Bone marrow (tissue), 2 donors: Measurements from ENCODE around the gene TDRD1.

Source experiments
- DNase-seq, 2 donors: peaks; one replicate each; lab custom pipeline; 2025; lab: John Stamatoyannopoulos, UW

The TDRD1 gene

DNA sequence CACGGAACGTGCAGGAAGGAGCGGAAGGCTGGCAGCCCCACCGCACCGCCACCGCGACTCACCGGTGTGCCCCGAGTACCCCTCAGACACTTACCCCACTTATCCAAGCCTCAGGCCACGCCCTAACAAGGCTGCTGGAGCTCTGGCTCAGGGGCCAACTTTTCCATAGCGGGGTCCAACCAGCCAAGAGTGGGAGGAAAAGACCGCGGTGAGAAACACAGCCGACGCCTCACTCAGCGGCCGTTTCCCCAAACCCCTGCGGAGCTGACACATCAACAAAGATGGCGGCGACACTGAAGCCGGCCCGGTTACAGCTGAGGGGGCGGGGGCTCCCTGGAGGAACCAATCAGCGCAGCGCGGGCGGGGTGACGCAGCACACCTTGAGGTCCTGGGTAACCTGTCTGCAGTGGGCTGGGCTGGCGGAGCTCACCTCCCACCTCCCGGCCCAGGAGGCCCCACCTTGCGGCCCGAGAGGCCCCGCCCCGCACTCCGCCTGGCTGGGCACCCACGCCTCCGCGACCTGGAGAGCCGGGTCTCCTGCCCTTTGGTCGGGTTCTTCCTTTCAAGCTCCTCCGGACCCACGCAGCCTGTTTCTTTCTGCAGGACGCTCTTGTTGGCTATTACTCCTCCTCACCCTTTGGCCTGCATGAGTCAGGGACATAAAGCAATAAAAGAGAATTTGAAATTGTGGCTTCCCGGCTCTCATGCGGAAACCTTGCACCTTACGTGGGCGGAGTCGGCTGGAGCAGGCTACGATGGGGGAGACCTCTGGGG is 5.0 kb upstream of the TDRD1 start, which contains the start of gene CCDC186:
CCDC186 (minus strand) TSS at position 283 of the 774 bp plus-strand sequence. CDS start 10,935 bp downstream, outside the sequence.
- peak; percentile 53 to 74 for DNase-seq

- peak in 1 of 2 donors; percentile 74 for DNase-seq
These were observed 4.4 kb upstream of the TDRD1 start for GRCh38 chr10:114174695-114175188.

DNA sequence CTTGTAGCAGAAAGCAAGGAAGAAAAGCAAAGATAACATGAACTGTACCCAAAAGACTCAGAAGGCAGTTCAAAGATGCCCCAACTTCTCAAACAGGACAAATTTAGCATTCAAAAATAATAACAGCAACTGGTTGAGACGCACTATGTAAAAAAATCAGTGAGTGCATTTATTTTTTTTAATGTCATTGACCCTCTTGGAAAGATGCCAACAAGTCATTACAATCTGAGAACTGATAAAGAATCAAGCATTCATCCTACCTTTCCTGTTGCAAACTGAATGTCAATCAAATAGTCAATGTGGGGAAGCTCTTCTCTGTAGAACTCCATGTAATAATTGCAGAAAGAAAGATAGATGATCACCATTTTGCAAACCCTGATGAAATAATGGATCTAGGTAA is 3.5 kb upstream of the TDRD1 start:
- no peak for DNase-seq

DNA sequence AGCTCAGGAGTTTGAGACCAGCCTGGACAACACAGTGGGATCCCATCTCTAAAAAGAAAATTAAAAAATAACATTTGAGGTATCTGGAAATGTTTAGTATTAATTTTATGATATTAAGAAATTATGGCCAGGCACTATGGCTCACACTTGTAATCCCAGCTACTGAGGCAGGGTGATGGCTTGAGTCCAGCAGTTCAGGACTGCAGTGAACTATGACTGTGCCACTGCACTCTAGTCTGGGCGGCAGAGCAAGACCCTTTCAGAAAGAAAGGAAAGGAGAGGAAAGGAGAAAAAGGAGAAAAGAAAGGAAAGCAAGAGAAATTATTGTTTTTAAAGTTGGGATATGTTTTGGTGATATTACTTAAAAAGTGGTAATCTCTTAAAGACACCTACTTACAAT is 2.6 kb upstream of the TDRD1 start:
- DNase-seq, result no peak

DNA sequence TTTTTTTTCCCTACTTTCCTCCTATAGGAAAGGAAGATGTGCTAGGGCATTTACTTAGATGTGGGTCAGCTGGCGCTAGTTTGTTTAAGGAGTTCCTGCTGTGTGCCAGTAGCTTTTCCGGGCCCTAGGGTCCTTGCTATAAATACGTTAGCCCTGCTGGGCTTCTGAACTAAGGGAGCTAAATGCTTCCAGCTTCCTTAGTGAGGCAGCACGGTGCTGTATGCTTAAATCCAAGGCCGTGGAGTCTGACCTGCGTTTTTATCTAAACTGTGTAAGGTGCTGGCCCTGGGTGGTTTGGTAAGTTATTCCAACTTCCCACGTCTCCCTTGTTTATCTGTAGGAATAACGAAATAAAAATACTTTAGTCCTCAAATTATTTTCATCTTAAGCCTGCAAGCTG is 594 bp downstream of the TDRD1 start:
- DNase-seq, result no peak

DNA sequence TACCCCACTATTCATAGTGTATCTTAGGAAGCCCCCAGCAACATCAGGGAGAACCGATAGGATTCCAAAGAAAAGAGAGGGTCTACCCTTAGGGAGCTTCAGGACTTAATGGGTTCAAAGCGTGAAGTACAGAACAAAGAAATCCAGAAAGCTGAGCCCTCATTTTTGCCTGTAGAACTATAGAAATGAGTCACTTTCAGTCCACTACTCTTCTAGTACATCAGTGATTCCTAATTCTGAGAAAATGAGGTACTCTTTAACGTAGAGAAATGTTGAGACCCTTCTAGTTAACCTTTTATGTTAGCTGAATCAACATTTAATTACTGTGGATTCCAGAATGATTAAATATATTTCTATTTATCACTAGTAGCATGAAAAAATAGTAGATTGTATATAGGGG is 1.8 kb downstream of the TDRD1 start:
- DNase-seq, result no peak

DNA sequence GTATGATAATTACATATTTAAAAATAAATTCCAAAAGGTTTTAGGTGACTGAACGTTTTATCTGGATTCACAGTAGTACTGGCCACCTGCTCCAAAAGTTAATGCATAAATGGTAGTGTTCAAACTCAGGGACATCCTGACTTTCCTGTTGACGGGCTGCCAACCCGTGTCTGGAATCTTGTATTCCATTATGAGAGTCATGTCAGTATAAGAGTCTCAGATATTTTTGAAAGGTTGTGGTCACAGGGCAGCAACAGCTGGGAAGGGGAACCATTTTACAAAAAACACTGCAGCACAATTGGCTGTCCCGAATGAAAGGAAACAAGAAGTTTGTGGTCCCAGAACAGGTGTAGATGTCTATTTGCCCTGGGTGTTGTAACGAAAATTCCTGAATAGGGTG is 2.8 kb downstream of the TDRD1 start:
- DNase-seq, result no peak

- DNase-seq, result no peak
These were observed 4.4 kb downstream of the TDRD1 start for GRCh38 chr10:114183563-114183962.

DNA sequence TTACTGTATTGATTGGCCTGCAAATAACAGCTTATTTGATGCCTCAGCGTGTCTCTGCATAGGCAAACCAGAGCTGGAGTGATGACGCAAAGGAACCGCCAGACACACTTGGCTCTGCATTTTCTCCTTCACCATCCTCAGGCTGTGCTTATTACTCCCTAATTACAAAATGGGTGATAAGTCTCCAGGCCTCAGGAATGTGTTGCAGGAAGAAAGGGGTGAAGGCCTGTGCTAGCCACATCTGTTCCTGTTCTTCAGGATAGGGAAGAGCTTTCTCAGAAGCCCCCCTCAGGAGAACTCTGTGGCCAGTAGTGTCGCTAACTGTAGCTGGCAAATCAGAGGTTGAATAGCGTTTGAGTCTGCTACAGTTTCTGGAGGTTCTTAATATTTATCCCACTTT is 5.1 kb downstream of the TDRD1 start:
- DNase-seq, result no peak

DNA sequence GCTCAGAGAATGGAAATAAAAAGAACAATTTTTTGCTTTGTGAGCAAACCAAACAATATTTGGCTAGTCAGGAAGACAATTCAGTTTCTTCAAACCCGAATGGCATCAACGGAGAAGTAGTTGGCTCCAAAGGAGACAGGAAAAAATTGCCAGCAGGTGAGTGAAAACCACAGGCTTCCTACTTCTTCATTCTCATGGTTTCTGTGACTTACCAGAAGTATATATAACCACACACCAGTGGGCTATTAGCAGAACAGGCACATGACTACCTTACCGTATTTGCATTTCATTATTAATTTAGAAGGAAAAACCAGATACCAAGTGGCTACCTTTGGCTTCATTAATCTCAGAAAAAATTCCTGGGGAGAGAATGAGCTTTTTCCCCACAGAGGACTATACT is 8.8 kb downstream of the TDRD1 start:
- no peak for DNase-seq

DNA sequence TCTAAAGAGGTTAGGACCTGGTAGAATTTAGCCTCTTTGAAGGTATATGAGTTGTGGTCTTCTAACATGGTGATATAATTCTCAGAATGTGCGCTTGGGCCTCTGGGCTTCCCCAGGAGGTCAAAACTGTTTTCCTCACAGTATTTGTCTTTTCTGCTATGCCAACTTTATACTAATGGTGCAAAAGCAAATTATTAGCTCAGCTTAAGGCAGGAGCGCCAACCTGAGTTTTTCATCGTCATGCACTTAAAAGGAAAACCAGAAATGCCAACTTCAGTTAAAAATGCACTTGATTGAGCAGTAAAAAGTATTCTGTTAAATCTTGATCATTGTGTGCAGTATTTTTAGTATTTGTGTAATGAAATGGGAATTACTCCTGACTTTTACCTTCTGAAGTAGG is 9.7 kb downstream of the TDRD1 start:
- no peak for DNase-seq

DNA sequence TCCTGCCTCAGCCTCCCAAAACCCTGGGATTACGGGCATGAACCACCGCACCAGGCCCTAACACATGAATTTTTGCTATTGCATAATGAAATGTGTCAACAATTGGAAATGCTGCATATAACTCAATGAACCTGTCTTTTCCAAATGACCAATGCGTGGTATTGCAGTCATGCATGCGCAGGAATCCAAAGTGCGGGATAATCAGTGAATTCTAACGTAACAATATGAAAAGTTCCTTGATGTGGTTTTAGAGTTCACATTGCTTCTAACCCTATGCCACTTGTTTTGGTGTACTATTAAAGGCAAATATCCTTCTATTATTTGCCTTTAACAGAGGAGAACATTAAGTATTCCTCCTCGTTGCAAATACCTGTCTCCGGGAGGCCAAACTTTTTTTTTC is 10.5 kb downstream of the TDRD1 start:
- no peak for DNase-seq

DNA sequence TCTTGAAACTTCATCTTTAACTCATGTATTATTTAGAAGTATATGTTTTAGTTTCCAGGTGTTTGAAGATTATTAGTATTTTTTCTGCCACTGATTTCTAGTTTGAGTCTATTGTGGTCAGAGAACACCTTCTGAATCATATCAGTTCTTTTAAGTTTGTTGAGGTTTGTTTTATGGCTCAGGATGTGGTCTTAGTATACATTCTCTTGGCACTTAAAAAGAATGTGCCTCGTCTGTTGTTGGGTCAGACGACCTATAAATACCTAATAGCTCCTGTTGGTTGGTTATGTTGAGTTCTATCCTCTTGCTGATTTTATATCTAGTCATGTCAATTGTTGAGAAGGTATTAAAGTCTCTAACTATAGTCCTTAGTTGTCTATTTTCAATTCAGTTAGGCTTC is 15.9 kb downstream of the TDRD1 start:
- DNase-seq, result no peak

DNA sequence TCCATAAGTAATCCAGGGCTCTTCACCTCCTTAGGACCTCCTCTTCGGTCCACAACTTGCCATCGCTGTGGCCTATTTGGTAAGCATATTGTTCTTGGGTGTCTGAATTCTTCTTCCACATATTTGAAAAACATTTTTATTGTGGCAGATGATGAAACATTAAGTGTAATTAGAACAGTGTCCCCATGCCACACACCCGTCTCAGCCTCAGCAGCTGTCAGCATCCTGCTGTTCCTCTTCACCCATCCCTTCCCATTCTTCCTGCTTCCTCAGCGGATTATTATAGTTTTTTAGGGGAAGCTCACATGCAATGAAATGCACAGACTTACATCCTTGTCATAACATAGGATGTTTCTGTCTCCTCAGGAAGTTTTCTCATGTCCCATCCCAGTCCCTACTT is 20.1 kb downstream of the TDRD1 start:
- no peak for DNase-seq

- DNase-seq, result no peak
These were observed 23.7 kb downstream of the TDRD1 start for GRCh38 chr10:114202812-114203211.

- DNase-seq, result no peak
These were observed 27.7 kb downstream of the TDRD1 start for GRCh38 chr10:114206902-114207301.

DNA sequence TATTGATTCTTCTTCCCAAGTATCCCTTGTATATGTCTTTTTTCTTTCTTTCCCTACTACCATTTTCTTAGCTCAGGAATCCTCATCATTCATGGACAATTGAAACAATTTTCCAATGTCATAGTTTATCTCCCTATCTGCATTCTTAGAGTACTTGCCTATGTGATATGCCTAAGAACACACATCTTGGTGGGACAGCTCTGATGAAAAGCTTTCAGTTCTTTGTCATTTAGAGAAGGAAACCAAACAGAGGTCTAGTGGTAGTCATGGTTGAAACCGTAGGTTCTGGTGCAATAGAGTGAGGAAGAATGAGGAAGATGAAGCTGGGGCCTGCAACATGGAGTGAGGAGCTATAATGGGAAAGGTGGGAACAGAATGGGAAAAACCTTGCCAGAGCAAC is 28.2 kb downstream of the TDRD1 start:
- no peak for DNase-seq

GRCh38 chr10:114208351-114208750 is 29.2 kb downstream of the TDRD1 start:
- no peak for DNase-seq

- no peak for DNase-seq
These were observed 33.0 kb downstream of the TDRD1 start for GRCh38 chr10:114212153-114212552.

GRCh38 chr10:114215033-114215432 is 35.9 kb downstream of the TDRD1 start:
- DNase-seq, result no peak

GRCh38 chr10:114220281-114220680 is 41.1 kb downstream of the TDRD1 start:
- no peak for DNase-seq

- no peak for DNase-seq
These were observed 42.1 kb downstream of the TDRD1 start for GRCh38 chr10:114221235-114221634.

DNA sequence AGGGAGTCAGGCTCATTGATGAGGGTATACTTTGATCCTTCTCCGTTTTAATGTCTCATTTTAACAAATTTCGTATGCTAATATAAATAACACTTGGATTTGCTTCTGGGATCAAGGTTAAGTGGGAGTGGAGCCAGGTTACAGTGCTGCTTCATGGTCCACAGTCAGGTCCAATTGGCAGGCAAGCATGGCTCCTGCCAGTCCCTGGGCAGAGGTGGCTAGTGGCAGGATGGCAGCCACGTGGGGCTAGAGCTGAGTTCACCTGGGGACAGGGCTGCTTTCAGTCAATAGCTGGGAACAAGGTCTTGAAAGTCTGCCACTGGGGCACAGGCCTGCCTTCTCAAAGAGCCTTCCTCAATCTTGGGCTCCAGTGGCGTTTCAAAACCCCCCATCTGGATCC is 43.9 kb downstream of the TDRD1 start:
- DNase-seq, result no peak

DNA sequence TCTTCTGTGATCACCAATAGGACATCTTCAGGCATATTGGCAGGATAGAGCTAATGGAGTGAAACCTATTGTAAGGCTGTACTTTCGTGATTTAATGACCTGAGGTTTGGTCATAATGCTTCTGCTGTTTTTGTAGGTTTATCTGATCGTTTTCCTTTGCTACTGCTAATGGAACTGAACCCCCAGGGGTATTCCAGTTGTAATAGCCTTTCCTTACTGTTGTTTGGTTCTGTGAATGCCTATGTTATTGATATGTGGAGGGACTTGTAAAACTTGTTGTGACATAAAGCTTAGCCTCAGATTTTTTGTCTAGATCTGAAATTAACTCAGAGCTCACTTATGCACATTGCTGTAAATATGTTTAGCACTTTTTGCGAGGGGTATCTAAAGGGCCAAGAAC is 49.0 kb downstream of the TDRD1 start:
- DNase-seq, result no peak
